H9 (cell line): Measurements from ENCODE around the gene C1orf159. TPM values are rescaled to one million over a fixed set of nuclear protein-coding genes. Genes with fewer than 3 reads are reported as not detected.

Experiments used
- DNase-seq: peaks from one replicate; pipeline ENCODE4 v3.0.0-alpha.2; 2017
- H2AFZ ChIP-seq: one replicate; pipeline ENCODE4 v1.6.1; 2013; ENCODE audit warnings: mild to moderate bottlenecking, low read length, control low read depth, moderate library complexity
- H2AK5ac ChIP-seq: 2 replicates; pipeline ENCODE4 v1.6.1; 2013; ENCODE audit warnings: low read length, control low read depth, mixed read lengths; ENCODE audit not compliant: insufficient read length
- H2BK120ac ChIP-seq: one replicate; pipeline ENCODE4 v1.6.1; 2013; ENCODE audit warnings: low read depth, mild to moderate bottlenecking, low read length, control low read depth, inconsistent platforms; ENCODE audit not compliant: poor library complexity, severe bottlenecking
- H2BK12ac ChIP-seq: 2 replicates; pipeline ENCODE4 v1.6.1; 2013; ENCODE audit warnings: low read length, control low read depth, mixed read lengths, low read depth; ENCODE audit not compliant: insufficient read length
- H2BK15ac ChIP-seq: 2 replicates; pipeline ENCODE4 v1.6.1; 2013; ENCODE audit warnings: low read depth, low read length, control low read depth
- H2BK20ac ChIP-seq: one replicate; pipeline ENCODE4 v1.6.1; 2013; ENCODE audit warnings: low read depth, mild to moderate bottlenecking, low read length, control low read depth, inconsistent platforms; ENCODE audit not compliant: poor library complexity, severe bottlenecking
- H2BK5ac ChIP-seq: 2 replicates; pipeline ENCODE4 v1.6.1; 2013; ENCODE audit warnings: low read length, control low read depth, mixed read lengths; ENCODE audit not compliant: insufficient read length
- H3K14ac ChIP-seq: 2 replicates; pipeline ENCODE4 v1.6.1; 2013; ENCODE audit warnings: low read length, control low read depth; ENCODE audit not compliant: insufficient read depth
- H3K18ac ChIP-seq: 2 replicates; pipeline ENCODE4 v1.6.1; 2013; ENCODE audit warnings: low read depth, mild to moderate bottlenecking, mixed read lengths, low read length, control low read depth; ENCODE audit not compliant: insufficient read length
- H3K23ac ChIP-seq: 2 replicates; pipeline ENCODE4 v1.6.1; 2013; ENCODE audit warnings: low read length, control low read depth, mixed read lengths, low read depth; ENCODE audit not compliant: insufficient read length
- H3K23me2 ChIP-seq: 2 replicates; pipeline ENCODE4 v1.6.1; 2013; ENCODE audit warnings: low read depth, mild to moderate bottlenecking, mixed read lengths, low read length, control low read depth; ENCODE audit not compliant: insufficient read length, poor library complexity, severe bottlenecking
- H3K27ac ChIP-seq: 2 replicates; pipeline ENCODE4 v1.5.1; 2013; ENCODE audit warnings: low read length, control low read depth, mixed read lengths, low read depth; ENCODE audit not compliant: insufficient read length
- H3K27me3 ChIP-seq: 2 replicates; pipeline ENCODE4 v1.6.1; 2013; ENCODE audit warnings: low read length, control low read depth, inconsistent platforms; ENCODE audit not compliant: insufficient read depth
- H3K4ac ChIP-seq: 2 replicates; pipeline ENCODE4 v1.6.1; 2013; ENCODE audit warnings: low read depth, mild to moderate bottlenecking, control low read depth, inconsistent platforms, low read length, moderate library complexity
- H3K4me1 ChIP-seq: 2 replicates; pipeline ENCODE4 v1.6.1; 2013; ENCODE audit warnings: low read length, control low read depth, inconsistent platforms; ENCODE audit not compliant: insufficient read depth
- H3K4me2 ChIP-seq: 2 replicates; pipeline ENCODE4 v1.6.1; 2013; ENCODE audit warnings: low read length, control low read depth, mixed read lengths; ENCODE audit not compliant: insufficient read length, insufficient read depth
- H3K56ac ChIP-seq: 2 replicates; pipeline ENCODE4 v1.6.1; 2013; ENCODE audit warnings: low read depth, mild to moderate bottlenecking, mixed read lengths, low read length, control low read depth; ENCODE audit not compliant: insufficient read length
- H3K79me1 ChIP-seq: 2 replicates; pipeline ENCODE4 v1.6.1; 2013; ENCODE audit warnings: low read depth, mild to moderate bottlenecking, moderate library complexity, low read length, control low read depth, inconsistent platforms; ENCODE audit not compliant: insufficient read depth, poor library complexity, severe bottlenecking
- H3K79me2 ChIP-seq: 2 replicates; pipeline ENCODE4 v1.6.1; 2013; ENCODE audit warnings: low read length, control low read depth, inconsistent platforms; ENCODE audit not compliant: insufficient read depth
- H3K9ac ChIP-seq: 2 replicates; pipeline ENCODE4 v1.6.1; 2013; ENCODE audit warnings: low read length, control low read depth, mixed read lengths; ENCODE audit not compliant: insufficient read length; ENCODE audit errors: extremely low read depth
- H3K9me3 ChIP-seq: one replicate; pipeline ENCODE4 v1.6.1; 2013; ENCODE audit warnings: low read depth, low read length, inconsistent platforms; ENCODE audit not compliant: control insufficient read depth
- H3T11ph ChIP-seq: one replicate; pipeline ENCODE4 v1.6.1; 2013; ENCODE audit warnings: mild to moderate bottlenecking, low read length, control low read depth, inconsistent platforms
- H4K20me1 ChIP-seq: one replicate; pipeline ENCODE4 v1.6.1; 2013; ENCODE audit not compliant: control insufficient read depth, insufficient read length, insufficient read depth
- H4K5ac ChIP-seq: 2 replicates; pipeline ENCODE4 v1.6.1; 2013; ENCODE audit warnings: low read depth, mild to moderate bottlenecking, mixed read lengths, low read length, control low read depth; ENCODE audit not compliant: insufficient read length
- H4K8ac ChIP-seq: replicated peaks from 2 replicates; pipeline ENCODE4 v1.6.1; 2013; ENCODE audit warnings: low read length, control low read depth, mixed read lengths, low read depth; ENCODE audit not compliant: insufficient read length
- H4K91ac ChIP-seq: 2 replicates; pipeline ENCODE4 v1.6.1; 2013; ENCODE audit warnings: low read depth, mild to moderate bottlenecking, moderate library complexity, mixed read lengths, low read length, control low read depth; ENCODE audit not compliant: insufficient read length
- H3K27ac Mint-ChIP-seq, 3 experiments: 2 replicates in 2 of 3; 3 replicates in 1 of 3; pipeline ENCODE4 v1.8.0; 2020 to 2021; ENCODE audit warnings: mixed read lengths in 3 of 3, mild to moderate bottlenecking in 1 of 3, moderate library complexity in 1 of 3
- H3K27me3 Mint-ChIP-seq: 2 replicates; pipeline ENCODE4 v1.8.0; 2021; ENCODE audit warnings: low read depth, mild to moderate bottlenecking, moderate library complexity, mixed read lengths
- H3K36me3 Mint-ChIP-seq, 3 experiments: 2 replicates in 2 of 3; 3 replicates in 1 of 3; pipeline ENCODE4 v1.8.0; 2020 to 2021; ENCODE audit warnings: low read depth in 3 of 3, mixed read lengths in 3 of 3; ENCODE audit not compliant: insufficient read depth in 1 of 3
- H3K4me1 Mint-ChIP-seq, 2 experiments: 2 replicates each; pipeline ENCODE4 v1.8.0; 2020; ENCODE audit warnings: mixed read lengths in 2 of 2
- H3K4me3 Mint-ChIP-seq, 2 experiments: 2 replicates in 1 of 2; 3 replicates in 1 of 2; pipeline ENCODE4 v1.8.0; 2020 to 2021; ENCODE audit warnings: mild to moderate bottlenecking in 2 of 2, mixed read lengths in 2 of 2, moderate library complexity in 1 of 2
- H3K9me3 Mint-ChIP-seq, 2 experiments: 2 replicates in 1 of 2; 3 replicates in 1 of 2; pipeline ENCODE4 v1.8.0; 2020; ENCODE audit warnings: mild to moderate bottlenecking in 2 of 2, mixed read lengths in 2 of 2, moderate library complexity in 1 of 2
- WGBS: extraction: QIAGEN DNeasy Blood & Tissue Kit; methylation state at CpG from one replicate; pipeline ENCODE4 v1.1.7; 2013; ENCODE audit warnings: missing lambda C conversion rate, low lambda C conversion rate, mixed read lengths; ENCODE audit not compliant: insufficient read length; ENCODE audit errors: extremely low coverage; 5-methylcytosine and 5-hydroxymethylcytosine counted together
- total RNA-seq: library from RNA; stranded (reverse); gene quantifications from 2 replicates; pipeline ENCODE4 v1.2.1, GENCODE V29; 2021
- TF ChIP-seq, protein P1 (sequence below): fragments of 200-600 bp; sonication (generic); conservative IDR thresholded peaks from 3 replicates; pipeline ENCODE4 v1.8.0; 2021; ENCODE audit warnings: antibody characterized with exemption, mild to moderate bottlenecking

C1orf159 gene
- total RNA-seq, 1 experiment from 2014 or later = 12.3 TPM

DNA sequence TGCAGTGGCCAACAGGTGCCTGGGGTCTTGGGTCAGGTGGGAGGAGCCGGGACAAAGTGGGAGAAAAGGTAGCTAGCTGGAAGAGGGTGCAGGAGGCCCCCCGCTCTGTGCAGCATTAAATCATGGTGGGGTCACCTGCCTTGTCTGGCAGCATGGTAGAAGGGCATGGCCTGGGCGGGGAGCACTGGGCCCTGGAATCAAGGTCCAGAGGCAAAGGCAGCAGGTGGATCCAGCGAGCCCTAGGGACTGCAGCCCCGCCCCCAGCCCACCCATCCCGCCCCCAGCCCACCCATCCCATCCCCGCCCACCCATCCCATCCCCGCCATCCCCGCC, 41.1 kb upstream of the C1orf159 start:
- H3K23ac ChIP-seq = no peak overlapping the region
- no peak for DNase-seq
- H2BK120ac ChIP-seq = no peak overlapping the region
- H2BK15ac ChIP-seq = no peak overlapping the region
- WGBS = no CpG with 5 or more reads among the region's 9 CpGs
- TF ChIP-seq, protein P1, sequence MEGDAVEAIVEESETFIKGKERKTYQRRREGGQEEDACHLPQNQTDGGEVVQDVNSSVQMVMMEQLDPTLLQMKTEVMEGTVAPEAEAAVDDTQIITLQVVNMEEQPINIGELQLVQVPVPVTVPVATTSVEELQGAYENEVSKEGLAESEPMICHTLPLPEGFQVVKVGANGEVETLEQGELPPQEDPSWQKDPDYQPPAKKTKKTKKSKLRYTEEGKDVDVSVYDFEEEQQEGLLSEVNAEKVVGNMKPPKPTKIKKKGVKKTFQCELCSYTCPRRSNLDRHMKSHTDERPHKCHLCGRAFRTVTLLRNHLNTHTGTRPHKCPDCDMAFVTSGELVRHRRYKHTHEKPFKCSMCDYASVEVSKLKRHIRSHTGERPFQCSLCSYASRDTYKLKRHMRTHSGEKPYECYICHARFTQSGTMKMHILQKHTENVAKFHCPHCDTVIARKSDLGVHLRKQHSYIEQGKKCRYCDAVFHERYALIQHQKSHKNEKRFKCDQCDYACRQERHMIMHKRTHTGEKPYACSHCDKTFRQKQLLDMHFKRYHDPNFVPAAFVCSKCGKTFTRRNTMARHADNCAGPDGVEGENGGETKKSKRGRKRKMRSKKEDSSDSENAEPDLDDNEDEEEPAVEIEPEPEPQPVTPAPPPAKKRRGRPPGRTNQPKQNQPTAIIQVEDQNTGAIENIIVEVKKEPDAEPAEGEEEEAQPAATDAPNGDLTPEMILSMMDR = no peak
- no peak overlapping the region for H2BK5ac ChIP-seq
- H3K4ac ChIP-seq = no peak overlapping the region
- H3K9me3 ChIP-seq = no peaks in the 10 kb centered on the region
- no peak overlapping the region; a peak in 1 of 7 replicates for H3K27ac Mint-ChIP-seq
- no peak overlapping the region for H3K4me2 ChIP-seq
- peaks cover 0 to 10% of the 10 kb centered on the region in 2 experiments; a peak in 3 of 4 replicates for H3K4me1 Mint-ChIP-seq
- H3K79me1 ChIP-seq = no peaks in the 10 kb centered on the region
- H2BK12ac ChIP-seq = no peak overlapping the region
- H2AFZ ChIP-seq = no peak overlapping the region
- no peak overlapping the region for H2BK20ac ChIP-seq
- no peak overlapping the region for H4K8ac ChIP-seq
- no peak overlapping the region for H4K5ac ChIP-seq
- H3K9ac ChIP-seq = no peak overlapping the region
- no peak overlapping the region for H3K18ac ChIP-seq
- H3K27ac ChIP-seq = no peak overlapping the region
- H2AK5ac ChIP-seq = no peak overlapping the region
- no peak overlapping the region for H3T11ph ChIP-seq
- H3K27me3 Mint-ChIP-seq = peaks cover 39% of the 10 kb centered on the region
- no peak overlapping the region for H3K56ac ChIP-seq
- H3K27me3 ChIP-seq = no peaks in the 10 kb centered on the region
- no peaks in the 10 kb centered on the region for H3K4me1 ChIP-seq
- peaks cover 29 to 36% of the 10 kb centered on the region in 2 experiments for H3K9me3 Mint-ChIP-seq
- peaks cover 6 to 20% (median 17%) of the 10 kb centered on the region in 3 experiments; a peak in 6 of 7 replicates for H3K36me3 Mint-ChIP-seq
- H4K91ac ChIP-seq = no peak overlapping the region
- peaks cover 5% of the 10 kb centered on the region for H3K23me2 ChIP-seq
- H3K14ac ChIP-seq = no peak overlapping the region; the same call in 1 of the 2 replicates
- peak overlapping the region; percentile 22 to 53; a peak in 4 of 5 replicates for H3K4me3 Mint-ChIP-seq
- H3K79me2 ChIP-seq = no peaks in the 10 kb centered on the region
- no peaks in the 10 kb centered on the region for H4K20me1 ChIP-seq
